Lower leg skin (tissue), 3 donors: ENCODE measurements around the gene DDX46.

ENCODE experiments used
- CTCF ChIP-seq, 3 donors: fragments of 450-650 bp; IDR thresholded peaks; one replicate each; pipeline ENCODE4 v1.5.1; 2016; ENCODE audit warnings: antibody characterized with exemption in 3 of 3, mild to moderate bottlenecking in 3 of 3, moderate library complexity in 2 of 3
- POLR2A ChIP-seq, 2 donors: fragments of 450-650 bp; IDR thresholded peaks; one replicate each; pipeline ENCODE4 v1.6.1; 2016 to 2017; ENCODE audit warnings: antibody characterized with exemption in 2 of 2, mild to moderate bottlenecking in 1 of 2, moderate library complexity in 1 of 2

DNA sequence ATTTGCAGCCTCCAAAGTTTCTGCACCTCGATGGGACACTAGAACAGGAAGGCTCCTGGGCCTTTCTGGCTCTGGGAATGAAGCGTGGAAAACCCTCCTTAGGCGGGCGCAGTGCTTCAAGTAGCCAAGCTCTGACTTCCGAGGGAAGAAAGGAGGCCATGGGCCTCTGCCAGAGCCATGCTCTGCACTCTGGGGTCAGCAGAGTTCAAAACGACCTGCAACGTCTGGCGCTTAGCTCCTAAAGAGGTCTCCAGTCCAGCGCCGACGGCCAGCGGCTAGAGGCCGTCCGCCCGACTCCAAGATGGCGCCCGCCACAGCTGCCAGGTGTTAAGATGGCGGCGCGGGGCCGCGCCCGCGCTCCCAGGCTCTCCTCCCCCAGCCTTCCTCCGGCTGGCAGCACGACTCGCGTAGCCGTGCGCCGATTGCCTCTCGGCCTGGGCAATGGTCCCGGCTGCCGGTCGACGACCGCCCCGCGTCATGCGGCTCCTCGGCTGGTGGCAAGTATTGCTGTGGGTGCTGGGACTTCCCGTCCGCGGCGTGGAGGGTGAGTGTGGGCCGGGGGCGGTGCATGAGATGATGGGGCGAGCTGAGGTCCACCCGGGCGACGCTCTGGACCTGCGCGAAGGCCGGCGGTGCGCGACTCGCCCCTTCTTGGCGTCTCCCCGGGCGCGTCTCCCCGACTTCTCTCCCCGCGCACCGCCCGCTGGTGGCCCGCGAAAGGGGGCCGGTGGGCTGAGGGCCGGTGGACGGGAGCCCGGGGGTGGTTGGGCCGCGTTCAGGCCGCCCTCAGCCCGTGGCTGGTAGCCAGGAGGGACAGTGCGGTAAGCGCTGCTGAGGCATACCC, 115.6 kb downstream of the DDX46 start, which contains the start of gene TXNDC15:
- no peak for TF ChIP-seq CTCF (IDR thresholded peaks at IDR 0.05)
- TF ChIP-seq POLR2A (IDR thresholded peaks at IDR 0.05), result no peak
